Daoy (cell line): ENCODE measurements around the gene GRIN2C. TPM values are rescaled to one million over a fixed set of nuclear protein-coding genes. Genes with fewer than 3 reads are reported as not detected.

Experiments used
- DNase-seq: peaks from one replicate; pipeline ENCODE4 v3.0.0-alpha.2; 2015; ENCODE audit warnings: low read depth
- total RNA-seq: library from RNA; depleted of rRNA; stranded (reverse); fragments of >200 nt; shearing (Covaris generic); gene quantifications from 2 replicates; pipeline ENCODE4 v1.2.3, GENCODE V29; 2014

The GRIN2C gene
- total RNA-seq, 1 experiment from 2014 or later, result not detected

GRCh38 chr17:74864297-74864865, 4.7 kb upstream of the GRIN2C start:
- DNase-seq, result no peak

GRCh38 chr17:74863420-74864296, 4.0 kb upstream of the GRIN2C start:
- no peak for DNase-seq

- DNase-seq, result no peak
Observed at GRCh38 chr17:74862919-74863318, 3.2 kb upstream of the GRIN2C start.

GRCh38 chr17:74862108-74862901, 2.6 kb upstream of the GRIN2C start:
- peak; percentile 81 for DNase-seq

- DNase-seq, result no peak
Observed at GRCh38 chr17:74861662-74862107, 2.0 kb upstream of the GRIN2C start.

- DNase-seq, result no peak
Observed at GRCh38 chr17:74860872-74861661, 1.4 kb upstream of the GRIN2C start.

GRCh38 chr17:74860229-74860871, 665 bp upstream of the GRIN2C start:
- no peak for DNase-seq

GRCh38 chr17:74858672-74859458, 820 bp downstream of the GRIN2C start:
- DNase-seq, result no peak

GRCh38 chr17:74857191-74857590, 2.5 kb downstream of the GRIN2C start:
- DNase-seq, result no peak

GRCh38 chr17:74856112-74856511, 3.6 kb downstream of the GRIN2C start:
- no peak for DNase-seq

GRCh38 chr17:74855323-74855722, 4.4 kb downstream of the GRIN2C start:
- DNase-seq, result no peak

- DNase-seq, result no peak
Observed at GRCh38 chr17:74854792-74855191, 4.9 kb downstream of the GRIN2C start.

GRCh38 chr17:74853669-74854068, 6.0 kb downstream of the GRIN2C start:
- no peak for DNase-seq

GRCh38 chr17:74853048-74853397, 6.7 kb downstream of the GRIN2C start:
- no peak for DNase-seq

GRCh38 chr17:74852237-74853047, 7.2 kb downstream of the GRIN2C start:
- peak; percentile 73 for DNase-seq

GRCh38 chr17:74851612-74852236, 8.0 kb downstream of the GRIN2C start:
- no peak for DNase-seq

- no peak for DNase-seq
Observed at GRCh38 chr17:74850914-74851313, 8.8 kb downstream of the GRIN2C start.

GRCh38 chr17:74850310-74850709, 9.4 kb downstream of the GRIN2C start:
- DNase-seq, result no peak
